ENCODE measurements around the gene FGFBP1. TPM values are rescaled to one million over a fixed set of nuclear protein-coding genes. Genes with fewer than 3 reads are reported as not detected.
"Not testable (repeated sequence)": the region's sequence is repeated elsewhere in the genome, so short reads cannot be mapped to it uniquely, and the experiment has no call there.

FGFBP1 gene
- total RNA-seq, 1 experiment from 2014 or later = not detected

- DNase-seq (ENCODE audit: low spot score) = not testable (repeated sequence)
- in situ Hi-C loops (cut with HindIII; ENCODE audit: low sequenced_read_pairs) = loop anchor here (25.0 kb wide), 1 partner anchor 96 kb away; no protein-coding TSS in a partner anchor
These were observed 22.2 kb downstream of the FGFBP1 start for GRCh38 chr4:15916358-15916757.

- no peak for DNase-seq (ENCODE audit: low spot score)
- in situ Hi-C loops (cut with HindIII; ENCODE audit: low sequenced_read_pairs) = loop anchor here (25.0 kb wide), 1 partner anchor 98 kb away; no protein-coding TSS in a partner anchor
These were observed 23.8 kb downstream of the FGFBP1 start for GRCh38 chr4:15914736-15915135.

- DNase-seq (ENCODE audit: low spot score) = no peak
- in situ Hi-C loops (cut with HindIII; ENCODE audit: low sequenced_read_pairs) = loop anchor here (25.0 kb wide), 1 partner anchor 98 kb away; no protein-coding TSS in a partner anchor
These were observed 24.2 kb downstream of the FGFBP1 start for GRCh38 chr4:15914291-15914690.

- DNase-seq (ENCODE audit: low spot score) = no peak
- in situ Hi-C loops (cut with HindIII; ENCODE audit: low sequenced_read_pairs) = loop anchor here (25.0 kb wide), 1 partner anchor 99 kb away; no protein-coding TSS in a partner anchor
These were observed 24.9 kb downstream of the FGFBP1 start for GRCh38 chr4:15913631-15913970.

GRCh38 chr4:15912961-15913630 lies 25.4 kb downstream of the FGFBP1 start:
- in situ Hi-C loops (cut with HindIII; ENCODE audit: low sequenced_read_pairs) = loop anchor here (25.0 kb wide), 1 partner anchor 99 kb away; no protein-coding TSS in a partner anchor
- no peak for DNase-seq (ENCODE audit: low spot score)

GRCh38 chr4:15912236-15912635 lies 26.3 kb downstream of the FGFBP1 start:
- DNase-seq (ENCODE audit: low spot score) = no peak
- in situ Hi-C loops (cut with HindIII; ENCODE audit: low sequenced_read_pairs) = loop anchor here (25.0 kb wide), 1 partner anchor 100 kb away; no protein-coding TSS in a partner anchor

GRCh38 chr4:15910155-15910940 lies 28.2 kb downstream of the FGFBP1 start:
- in situ Hi-C loops (cut with HindIII; ENCODE audit: low sequenced_read_pairs) = loop anchor here (25.0 kb wide), 1 partner anchor 102 kb away; no protein-coding TSS in a partner anchor
- no peak for DNase-seq (ENCODE audit: low spot score)

GRCh38 chr4:15907430-15907829 lies 31.1 kb downstream of the FGFBP1 start:
- no peak for DNase-seq (ENCODE audit: low spot score)
- in situ Hi-C loops (cut with HindIII; ENCODE audit: low sequenced_read_pairs) = loop anchor here (25.0 kb wide), 1 partner anchor 105 kb away; no protein-coding TSS in a partner anchor

GRCh38 chr4:15906020-15906443 lies 32.5 kb downstream of the FGFBP1 start:
- DNase-seq (ENCODE audit: low spot score) = no peak
- in situ Hi-C loops (cut with HindIII; ENCODE audit: low sequenced_read_pairs) = loop anchor here (25.0 kb wide), 1 partner anchor 106 kb away; no protein-coding TSS in a partner anchor

- in situ Hi-C loops (cut with HindIII; ENCODE audit: low sequenced_read_pairs) = loop anchor here (25.0 kb wide), 1 partner anchor 110 kb away; no protein-coding TSS in a partner anchor
- no peak for DNase-seq (ENCODE audit: low spot score)
These were observed 35.8 kb downstream of the FGFBP1 start for GRCh38 chr4:15902746-15903145.

GRCh38 chr4:15901998-15902397 lies 36.5 kb downstream of the FGFBP1 start:
- no peak for DNase-seq (ENCODE audit: low spot score)
- in situ Hi-C loops (cut with HindIII; ENCODE audit: low sequenced_read_pairs) = loop anchor here (25.0 kb wide), 1 partner anchor 110 kb away; no protein-coding TSS in a partner anchor

- in situ Hi-C loops (cut with HindIII; ENCODE audit: low sequenced_read_pairs) = loop anchor here (25.0 kb wide), 1 partner anchor 111 kb away; no protein-coding TSS in a partner anchor
- no peak for DNase-seq (ENCODE audit: low spot score)
These were observed 37.5 kb downstream of the FGFBP1 start for GRCh38 chr4:15901007-15901406.

- DNase-seq (ENCODE audit: low spot score) = no peak
- in situ Hi-C loops (cut with HindIII; ENCODE audit: low sequenced_read_pairs) = no loop called here
These were observed 39.0 kb downstream of the FGFBP1 start for GRCh38 chr4:15899511-15899910.

GRCh38 chr4:15898902-15899301 lies 39.6 kb downstream of the FGFBP1 start:
- DNase-seq (ENCODE audit: low spot score) = no peak
- in situ Hi-C loops (cut with HindIII; ENCODE audit: low sequenced_read_pairs) = no loop called here

- DNase-seq (ENCODE audit: low spot score) = no peak
- in situ Hi-C loops (cut with HindIII; ENCODE audit: low sequenced_read_pairs) = no loop called here
These were observed 41.0 kb downstream of the FGFBP1 start for GRCh38 chr4:15897577-15897976.

- in situ Hi-C loops (cut with HindIII; ENCODE audit: low sequenced_read_pairs) = no loop called here
- DNase-seq (ENCODE audit: low spot score) = no peak
These were observed 43.3 kb downstream of the FGFBP1 start for GRCh38 chr4:15894921-15895916.

- no peak for DNase-seq (ENCODE audit: low spot score)
- in situ Hi-C loops (cut with HindIII; ENCODE audit: low sequenced_read_pairs) = no loop called here
These were observed 44.1 kb downstream of the FGFBP1 start for GRCh38 chr4:15894393-15894792.

GRCh38 chr4:15893962-15894361 lies 44.6 kb downstream of the FGFBP1 start:
- DNase-seq (ENCODE audit: low spot score) = no peak
- in situ Hi-C loops (cut with HindIII; ENCODE audit: low sequenced_read_pairs) = no loop called here

GRCh38 chr4:15891312-15891711 lies 47.2 kb downstream of the FGFBP1 start:
- DNase-seq (ENCODE audit: low spot score) = no peak
- in situ Hi-C loops (cut with HindIII; ENCODE audit: low sequenced_read_pairs) = no loop called here
